Measurements from ENCODE around the gene KANSL1. TPM values are rescaled to one million over a fixed set of nuclear protein-coding genes. Genes with fewer than 3 reads are reported as not detected.
"Not testable (repeated sequence)": the region's sequence is repeated elsewhere in the genome, so short reads cannot be mapped to it uniquely, and the experiment has no call there.

Gene KANSL1
- total RNA-seq, 2 donors from 2014 or later: 83.6 to 170 TPM

GRCh38 chr17:46025510-46026165 is 167.6 kb downstream of the KANSL1 start:
- ATAC-seq (replicated peaks): no peak
- Mint-ChIP-seq H3K36me3 (ENCODE audit: low read depth) (peaks cover 36% of the 10 kb centered on the region), H3K9me3 (no peaks in the 10 kb centered on the region)

GRCh38 chr17:46025060-46025459 is 168.2 kb downstream of the KANSL1 start:
- H3K36me3 Mint-ChIP-seq (ENCODE audit: low read depth): peaks cover 30% of the 10 kb centered on the region
- no peak overlapping the region for H3K27ac Mint-ChIP-seq
- peaks cover 12% of the 10 kb centered on the region for H3K4me1 Mint-ChIP-seq
- no peak overlapping the region for H3K4me3 Mint-ChIP-seq
- no peaks in the 10 kb centered on the region for H3K27me3 Mint-ChIP-seq
- no peak for ATAC-seq (replicated peaks)
- H3K9me3 Mint-ChIP-seq: no peaks in the 10 kb centered on the region

More at GRCh38 chr17:46025510-46026165, 167.6 kb downstream of the KANSL1 start:
- Mint-ChIP-seq H3K4me3 (no peak overlapping the region), H3K27ac (peak overlapping the region; percentile 62), H3K4me1 (peaks cover 12% of the 10 kb centered on the region), H3K27me3 (no peaks in the 10 kb centered on the region)

- Mint-ChIP-seq H3K27me3 (no peaks in the 10 kb centered on the region), H3K9me3 (no peaks in the 10 kb centered on the region), H3K4me3 (no peak overlapping the region), H3K27ac (no peak overlapping the region), H3K36me3 (ENCODE audit: low read depth) (peaks cover 26% of the 10 kb centered on the region), H3K4me1 (peaks cover 12% of the 10 kb centered on the region)
- ATAC-seq (replicated peaks): no peak
Observed at GRCh38 chr17:46024590-46024989, 168.6 kb downstream of the KANSL1 start.

- no peak for ATAC-seq (replicated peaks)
- H3K9me3 Mint-ChIP-seq: no peaks in the 10 kb centered on the region
- H3K4me1 Mint-ChIP-seq: peaks cover 11% of the 10 kb centered on the region
- no peak overlapping the region for H3K27ac Mint-ChIP-seq
- H3K27me3 Mint-ChIP-seq: no peaks in the 10 kb centered on the region
- H3K36me3 Mint-ChIP-seq (ENCODE audit: low read depth): peaks cover 19% of the 10 kb centered on the region
- H3K4me3 Mint-ChIP-seq: no peak overlapping the region
Observed at GRCh38 chr17:46023783-46024388, 169.3 kb downstream of the KANSL1 start.

GRCh38 chr17:46023366-46023765 is 169.9 kb downstream of the KANSL1 start:
- H3K4me1 Mint-ChIP-seq: peaks cover 15% of the 10 kb centered on the region
- H3K4me3 Mint-ChIP-seq; H3K9me3 Mint-ChIP-seq; ATAC-seq (replicated peaks); H3K27me3 Mint-ChIP-seq: not testable (repeated sequence)
- H3K36me3 Mint-ChIP-seq (ENCODE audit: low read depth): peaks cover 13% of the 10 kb centered on the region
- H3K27ac Mint-ChIP-seq: peak overlapping the region; percentile 37

- Mint-ChIP-seq H3K36me3 (ENCODE audit: low read depth) (peaks cover 6% of the 10 kb centered on the region), H3K27ac (peak overlapping the region; percentile 96), H3K9me3 (no peaks in the 10 kb centered on the region)
Observed at GRCh38 chr17:46020998-46021397, 172.2 kb downstream of the KANSL1 start.

GRCh38 chr17:46020023-46020761 is 173.0 kb downstream of the KANSL1 start:
- no peaks in the 10 kb centered on the region for H3K36me3 Mint-ChIP-seq (ENCODE audit: low read depth)
- no peaks in the 10 kb centered on the region for H3K27me3 Mint-ChIP-seq
- peak; percentile 92 for ATAC-seq (replicated peaks)
- H3K4me1 Mint-ChIP-seq: peaks cover 17% of the 10 kb centered on the region
- no peaks in the 10 kb centered on the region for H3K9me3 Mint-ChIP-seq
- H3K27ac Mint-ChIP-seq: peak overlapping the region; percentile 96
- H3K4me3 Mint-ChIP-seq: peak overlapping the region; percentile 77

More at GRCh38 chr17:46020998-46021397, 172.2 kb downstream of the KANSL1 start:
- Mint-ChIP-seq H3K4me3 (peak overlapping the region; percentile 77), H3K4me1 (peaks cover 17% of the 10 kb centered on the region), H3K27me3 (no peaks in the 10 kb centered on the region)
- no peak for ATAC-seq (replicated peaks)

- Mint-ChIP-seq H3K4me1 (peaks cover 17% of the 10 kb centered on the region), H3K27ac (peak overlapping the region; percentile 96), H3K4me3 (peak overlapping the region; percentile 77)
- not testable (repeated sequence) for H3K27me3 Mint-ChIP-seq; ATAC-seq (replicated peaks); H3K36me3 Mint-ChIP-seq (ENCODE audit: low read depth); H3K9me3 Mint-ChIP-seq
Observed at GRCh38 chr17:46019408-46019925, 173.8 kb downstream of the KANSL1 start.

- H3K27me3 Mint-ChIP-seq: no peaks in the 10 kb centered on the region
- H3K9me3 Mint-ChIP-seq: no peaks in the 10 kb centered on the region
- H3K4me3 Mint-ChIP-seq: no peak overlapping the region
- peaks cover 4% of the 10 kb centered on the region for H3K4me1 Mint-ChIP-seq
- ATAC-seq (replicated peaks): no peak
- H3K27ac Mint-ChIP-seq: no peak overlapping the region
- no peaks in the 10 kb centered on the region for H3K36me3 Mint-ChIP-seq (ENCODE audit: low read depth)
Observed at GRCh38 chr17:46013502-46014165, 179.6 kb downstream of the KANSL1 start.

- Mint-ChIP-seq H3K36me3 (ENCODE audit: low read depth) (no peaks in the 10 kb centered on the region), H3K27me3 (no peaks in the 10 kb centered on the region), H3K27ac (peak overlapping the region; percentile 43), H3K4me1 (no peaks in the 10 kb centered on the region), H3K9me3 (no peaks in the 10 kb centered on the region), H3K4me3 (no peak overlapping the region)
- ATAC-seq (replicated peaks): no peak
Observed at GRCh38 chr17:46013127-46013501, 180.1 kb downstream of the KANSL1 start.

GRCh38 chr17:46012506-46013079 is 180.6 kb downstream of the KANSL1 start:
- Mint-ChIP-seq H3K4me3 (no peak overlapping the region), H3K36me3 (ENCODE audit: low read depth) (no peaks in the 10 kb centered on the region)
- ATAC-seq (replicated peaks): no peak

GRCh38 chr17:46011711-46012505 is 181.3 kb downstream of the KANSL1 start:
- H3K36me3 Mint-ChIP-seq (ENCODE audit: low read depth): no peaks in the 10 kb centered on the region
- no peaks in the 10 kb centered on the region for H3K9me3 Mint-ChIP-seq
- H3K27ac Mint-ChIP-seq: no peak overlapping the region
- H3K4me1 Mint-ChIP-seq: no peaks in the 10 kb centered on the region
- H3K4me3 Mint-ChIP-seq: no peak overlapping the region
- no peaks in the 10 kb centered on the region for H3K27me3 Mint-ChIP-seq
- no peak for ATAC-seq (replicated peaks)

More at GRCh38 chr17:46012506-46013079, 180.6 kb downstream of the KANSL1 start:
- Mint-ChIP-seq H3K27ac (peak overlapping the region; percentile 43), H3K9me3 (no peaks in the 10 kb centered on the region), H3K4me1 (no peaks in the 10 kb centered on the region), H3K27me3 (no peaks in the 10 kb centered on the region)

- Mint-ChIP-seq H3K27ac (no peak overlapping the region), H3K9me3 (no peaks in the 10 kb centered on the region), H3K4me3 (no peak overlapping the region), H3K36me3 (ENCODE audit: low read depth) (no peaks in the 10 kb centered on the region), H3K4me1 (no peaks in the 10 kb centered on the region), H3K27me3 (no peaks in the 10 kb centered on the region)
- ATAC-seq (replicated peaks): no peak
Observed at GRCh38 chr17:46010597-46011186, 182.5 kb downstream of the KANSL1 start.
